IMR-90 (cell line): ENCODE data around the gene C13orf46.

ENCODE experiments used
- CTCF ChIP-seq: conservative IDR thresholded peaks from 2 replicates; pipeline ENCODE4 v1.5.1; 2012; ENCODE audit warnings: mild to moderate bottlenecking, low read depth, low read length, improper control_type of control experiment
- MAZ ChIP-seq: IDR thresholded peaks from 2 replicates; pipeline ENCODE4 v1.6.1; 2012; ENCODE audit warnings: low read depth, mild to moderate bottlenecking, low read length, improper control_type of control experiment, moderate library complexity, borderline replicate concordance

- TF ChIP-seq CTCF (no peak), MAZ (no peak)
These were observed 19.6 kb downstream of the C13orf46 start for GRCh38 chr13:113954046-113954835.
